HepG2 (cell line): ENCODE results near the gene ZNF628. TPM values are rescaled to one million over a fixed set of nuclear protein-coding genes. Genes with fewer than 3 reads are reported as not detected.

Experiments used
- ARNT ChIP-seq: fragments of 450-650 bp; IDR thresholded peaks from 2 replicates; pipeline ENCODE4 v1.6.1; 2017
- ARNTL ChIP-seq: sonication (generic); formaldehyde crosslinking; IDR thresholded peaks from 2 replicates; pipeline ENCODE4 v1.4.0; 2020; ENCODE audit warnings: mild to moderate bottlenecking, missing genetic modification reagents
- CREB3 ChIP-seq: sonication (generic); formaldehyde crosslinking; IDR thresholded peaks from 2 replicates; pipeline ENCODE4 v1.5.0; 2020; ENCODE audit warnings: missing genetic modification reagents
- EEA1 ChIP-seq: sonication (generic); formaldehyde crosslinking; IDR thresholded peaks from 2 replicates; pipeline ENCODE4 v1.5.1; 2020; ENCODE audit warnings: mild to moderate bottlenecking, missing genetic modification reagents, borderline replicate concordance
- FIP1L1 ChIP-seq: fragments of 200-400 bp; formaldehyde crosslinking; IDR thresholded peaks from 2 replicates; pipeline ENCODE4 v1.6.1; 2018; ENCODE audit warnings: low read depth, mild to moderate bottlenecking, low read length, moderate library complexity, borderline replicate concordance; ENCODE audit not compliant: insufficient read depth
- FOSL1 ChIP-seq: sonication (generic); formaldehyde crosslinking; IDR thresholded peaks from 2 replicates; pipeline ENCODE4 v1.9.0; 2021; ENCODE audit warnings: missing genetic modification reagents, borderline replicate concordance
- FOXJ3 ChIP-seq: sonication (generic); formaldehyde crosslinking; IDR thresholded peaks from 2 replicates; pipeline ENCODE4 v1.4.0; 2020; ENCODE audit warnings: missing genetic modification reagents, mild to moderate bottlenecking, borderline replicate concordance
- NAIF1 ChIP-seq: sonication (generic); formaldehyde crosslinking; IDR thresholded peaks from 2 replicates; pipeline ENCODE4 v1.5.0; 2020; ENCODE audit warnings: mild to moderate bottlenecking, missing genetic modification reagents, borderline replicate concordance
- NONO ChIP-seq, 2 experiments: fragments of 450-650 bp in 1 of 2; sonication (generic) in 1 of 2; formaldehyde crosslinking in 1 of 2; IDR thresholded peaks in 1 of 2; conservative IDR thresholded peaks in 1 of 2; 2 replicates each; pipeline versions ENCODE4 v1.6.1 to v1.8.0; 2017 to 2022; ENCODE audit warnings: mild to moderate bottlenecking in 1 of 2, missing genetic modification reagents in 1 of 2, moderate library complexity in 1 of 2
- NR1H2 ChIP-seq: sonication (generic); formaldehyde crosslinking; IDR thresholded peaks from 2 replicates; pipeline ENCODE4 v1.8.1; 2022; ENCODE audit warnings: low read depth, missing genetic modification reagents, borderline replicate concordance
- POLR2AphosphoS5 ChIP-seq: IDR thresholded peaks from 2 replicates; pipeline ENCODE4 v1.6.1; 2012; ENCODE audit warnings: low read depth, low read length
- SRSF1 ChIP-seq: fragments of 200-400 bp; formaldehyde crosslinking; optimal IDR thresholded peaks from 2 replicates; pipeline ENCODE3; 2017; ENCODE audit warnings: mild to moderate bottlenecking, low read depth, low read length, moderate library complexity
- STAT5B ChIP-seq: sonication (generic); formaldehyde crosslinking; IDR thresholded peaks from 2 replicates; pipeline ENCODE4 v1.4.0; 2020; ENCODE audit warnings: missing genetic modification reagents
- YEATS4 ChIP-seq: sonication (generic); formaldehyde crosslinking; IDR thresholded peaks from 2 replicates; pipeline ENCODE4 v1.4.0; 2020; ENCODE audit warnings: missing genetic modification reagents, borderline replicate concordance
- ZBTB8A ChIP-seq: sonication (generic); formaldehyde crosslinking; IDR thresholded peaks from 2 replicates; pipeline ENCODE4 v1.4.0; 2020; ENCODE audit warnings: mild to moderate bottlenecking, low read depth, missing genetic modification reagents, borderline replicate concordance
- ZFP41 ChIP-seq: sonication (generic); formaldehyde crosslinking; IDR thresholded peaks from 2 replicates; pipeline ENCODE4 v1.4.0; 2020; ENCODE audit warnings: mild to moderate bottlenecking, missing genetic modification reagents, borderline replicate concordance
- ZNF317 ChIP-seq: sonication (generic); formaldehyde crosslinking; IDR thresholded peaks from 2 replicates; pipeline ENCODE4 v1.5.0; 2020; ENCODE audit warnings: mild to moderate bottlenecking, missing genetic modification reagents
- ZNF674 ChIP-seq: sonication (generic); formaldehyde crosslinking; IDR thresholded peaks from 2 replicates; pipeline ENCODE4 v1.5.0; 2020; ENCODE audit warnings: low read depth, mild to moderate bottlenecking, missing genetic modification reagents
- ZNF737 ChIP-seq: sonication (generic); formaldehyde crosslinking; IDR thresholded peaks from 2 replicates; pipeline ENCODE4 v1.5.0; 2020; ENCODE audit warnings: missing genetic modification reagents, mild to moderate bottlenecking, borderline replicate concordance
- ZSCAN20 ChIP-seq: sonication (generic); formaldehyde crosslinking; IDR thresholded peaks from 2 replicates; pipeline ENCODE4 v1.4.0; 2020; ENCODE audit warnings: missing genetic modification reagents, mild to moderate bottlenecking, borderline replicate concordance
- polyA plus RNA-seq, 8 experiments: library from polyadenylated mRNA; depleted of rRNA in 3 of 8; stranded (reverse) in 7 of 8; unstranded in 1 of 8; fragments of >200 nt; fragmentation: Illumina TruSeq in 4 of 8; extraction: Trizol in 4 of 8; gene quantifications; 2 replicates each; pipeline versions ENCODE4 v1.2.1 to v1.2.3, GENCODE V29; 2011 to 2016; ENCODE audit warnings: low read depth in 4 of 8, missing spikeins in 1 of 8, mixed read lengths in 1 of 8; ENCODE audit not compliant: insufficient read depth in 1 of 8
- total RNA-seq, 5 experiments: library from RNA; depleted of rRNA; stranded (reverse); fragments of >200 nt; fragmentation: Illumina TruSeq; extraction: Trizol; gene quantifications; 2 replicates each; pipeline ENCODE4 v1.2.3, GENCODE V29; 2016; ENCODE audit warnings: low read depth in 1 of 5
- TF ChIP-seq, protein P1 (sequence below): fragments of 450-650 bp; IDR thresholded peaks from 2 replicates; pipeline ENCODE4 v1.6.1; 2016
- TF ChIP-seq, protein P2 (sequence below): sonication (generic); formaldehyde crosslinking; IDR thresholded peaks from 2 replicates; pipeline ENCODE4 v1.5.1; 2020; ENCODE audit warnings: mild to moderate bottlenecking, missing genetic modification reagents, moderate library complexity
- TF ChIP-seq, protein P3 (sequence below): IDR thresholded peaks from 2 replicates; pipeline ENCODE4 v1.6.1; 2016; ENCODE audit warnings: missing genetic modification reagents, missing compliant biosample characterization
- TF ChIP-seq, protein P4 (sequence below): sonication (generic); formaldehyde crosslinking; IDR thresholded peaks from 2 replicates; pipeline ENCODE4 v1.8.0; 2022; ENCODE audit warnings: mild to moderate bottlenecking, missing genetic modification reagents, moderate library complexity

Gene ZNF628
- total and polyA plus RNA-seq, 2 of the 13 experiments (the other 11 are each of a cell fraction or from before 2014, with no cell fraction given) = 0.54 to 1.2 TPM

- TF ChIP-seq SRSF1 (peak; percentile 63), CREB3 (CRISPR knock-in tag) (peak; percentile 88; the same call in 1 of the 2 replicates), FOXJ3 (0 out of 2 replicates have a peak, but pooled peaks have one; percentile 28), FOSL1 (CRISPR knock-in tag) (no peak), ZNF674 (CRISPR knock-in tag) (no peak), ZBTB8A (peak; percentile 87; the same call in 1 of the 2 replicates), ZNF317 (CRISPR knock-in tag) (peak; percentile 70; the same call in 1 of the 2 replicates), ZNF737 (CRISPR knock-in tag) (no peak), STAT5B (peak; percentile 52; the same call in 1 of the 2 replicates), ARNT (no peak), ARNTL (CRISPR knock-in tag) (peak; percentile 80), FIP1L1 (no peak), NAIF1 (CRISPR knock-in tag) (peak; percentile 24; the same call in 1 of the 2 replicates), POLR2AphosphoS5 (peak; percentile 35; the same call in 1 of the 2 replicates), ZSCAN20 (CRISPR knock-in tag) (no peak; the same call in 1 of the 2 replicates), NONO (IDR thresholded peaks at IDR 0.05) (no peak), NONO (CRISPR knock-in tag; conservative IDR thresholded peaks at IDR 0.05) (no peak), YEATS4 (peak; percentile 87), EEA1 (CRISPR knock-in tag) (peak; percentile 44; the same call in 1 of the 2 replicates), ZFP41 (CRISPR knock-in tag) (peak; percentile 91; the same call in 1 of the 2 replicates), NR1H2 (CRISPR knock-in tag) (no peak)
- TF ChIP-seq, protein P1, sequence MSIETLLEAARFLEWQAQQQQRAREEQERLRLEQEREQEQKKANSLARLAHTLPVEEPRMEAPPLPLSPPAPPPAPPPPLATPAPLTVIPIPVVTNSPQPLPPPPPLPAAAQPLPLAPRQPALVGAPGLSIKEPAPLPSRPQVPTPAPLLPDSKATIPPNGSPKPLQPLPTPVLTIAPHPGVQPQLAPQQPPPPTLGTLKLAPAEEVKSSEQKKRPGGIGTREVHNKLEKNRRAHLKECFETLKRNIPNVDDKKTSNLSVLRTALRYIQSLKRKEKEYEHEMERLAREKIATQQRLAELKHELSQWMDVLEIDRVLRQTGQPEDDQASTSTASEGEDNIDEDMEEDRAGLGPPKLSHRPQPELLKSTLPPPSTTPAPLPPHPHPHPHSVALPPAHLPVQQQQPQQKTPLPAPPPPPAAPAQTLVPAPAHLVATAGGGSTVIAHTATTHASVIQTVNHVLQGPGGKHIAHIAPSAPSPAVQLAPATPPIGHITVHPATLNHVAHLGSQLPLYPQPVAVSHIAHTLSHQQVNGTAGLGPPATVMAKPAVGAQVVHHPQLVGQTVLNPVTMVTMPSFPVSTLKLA = peak; percentile 69; the same call in 1 of the 2 replicates
- TF ChIP-seq, protein P2, sequence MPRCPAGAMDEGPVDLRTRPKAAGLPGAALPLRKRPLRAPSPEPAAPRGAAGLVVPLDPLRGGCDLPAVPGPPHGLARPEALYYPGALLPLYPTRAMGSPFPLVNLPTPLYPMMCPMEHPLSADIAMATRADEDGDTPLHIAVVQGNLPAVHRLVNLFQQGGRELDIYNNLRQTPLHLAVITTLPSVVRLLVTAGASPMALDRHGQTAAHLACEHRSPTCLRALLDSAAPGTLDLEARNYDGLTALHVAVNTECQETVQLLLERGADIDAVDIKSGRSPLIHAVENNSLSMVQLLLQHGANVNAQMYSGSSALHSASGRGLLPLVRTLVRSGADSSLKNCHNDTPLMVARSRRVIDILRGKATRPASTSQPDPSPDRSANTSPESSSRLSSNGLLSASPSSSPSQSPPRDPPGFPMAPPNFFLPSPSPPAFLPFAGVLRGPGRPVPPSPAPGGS (CRISPR knock-in tag) = peak; percentile 83
- TF ChIP-seq, protein P3, sequence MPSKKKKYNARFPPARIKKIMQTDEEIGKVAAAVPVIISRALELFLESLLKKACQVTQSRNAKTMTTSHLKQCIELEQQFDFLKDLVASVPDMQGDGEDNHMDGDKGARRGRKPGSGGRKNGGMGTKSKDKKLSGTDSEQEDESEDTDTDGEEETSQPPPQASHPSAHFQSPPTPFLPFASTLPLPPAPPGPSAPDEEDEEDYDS (CRISPR knock-in tag) = 0 out of 2 replicates have a peak, but pooled peaks have one; percentile 13
- TF ChIP-seq, protein P4, sequence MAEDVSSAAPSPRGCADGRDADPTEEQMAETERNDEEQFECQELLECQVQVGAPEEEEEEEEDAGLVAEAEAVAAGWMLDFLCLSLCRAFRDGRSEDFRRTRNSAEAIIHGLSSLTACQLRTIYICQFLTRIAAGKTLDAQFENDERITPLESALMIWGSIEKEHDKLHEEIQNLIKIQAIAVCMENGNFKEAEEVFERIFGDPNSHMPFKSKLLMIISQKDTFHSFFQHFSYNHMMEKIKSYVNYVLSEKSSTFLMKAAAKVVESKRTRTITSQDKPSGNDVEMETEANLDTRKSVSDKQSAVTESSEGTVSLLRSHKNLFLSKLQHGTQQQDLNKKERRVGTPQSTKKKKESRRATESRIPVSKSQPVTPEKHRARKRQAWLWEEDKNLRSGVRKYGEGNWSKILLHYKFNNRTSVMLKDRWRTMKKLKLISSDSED (CRISPR knock-in tag) = peak; percentile 88; the same call in 1 of the 2 replicates
These were observed at the start of gene ZNF628 (continued) for GRCh38 chr19:55476100-55476775.
